B cell (primary cell): Measurements from ENCODE around the gene DIP2A. TPM values are rescaled to one million over a fixed set of nuclear protein-coding genes. Genes with fewer than 3 reads are reported as not detected.

ENCODE experiments used
- ATAC-seq: fragments of 200-7000 bp; cut with Tn5 transposase; one replicate; pipeline ENCODE4 v1.10.0; 2021; ENCODE audit warnings: low read depth, mild to moderate bottlenecking, moderate number of reproducible peaks, moderate library complexity
- CTCF ChIA-PET: fragments of 350-600 bp; sonication (Branson Sonifier 250); formaldehyde crosslinking; loops from one replicate; lab custom pipeline; 2021; ENCODE audit warnings: antibody characterized with exemption, inconsistent platforms; lab: Charles Lee
- POLR2A ChIA-PET: fragments of 350-600 bp; sonication (Branson Sonifier 250); formaldehyde crosslinking; loops from one replicate; lab custom pipeline; 2021; ENCODE audit warnings: antibody characterized with exemption; lab: Charles Lee
- DNase-seq: peaks from one replicate; pipeline ENCODE4 v3.0.0; 2013
- H2AFZ ChIP-seq: 2 replicates; pipeline ENCODE4 v1.6.1; 2012; ENCODE audit warnings: mild to moderate bottlenecking, low read depth, low read length; ENCODE audit not compliant: insufficient read depth, poor library complexity, severe bottlenecking
- H3K27ac ChIP-seq, 2 donors: 1 replicate in 1 of 2; 2 replicates in 1 of 2; pipeline ENCODE4 v1.5.1; 2012 to 2013; ENCODE audit warnings: low read length in 2 of 2, mild to moderate bottlenecking in 2 of 2, moderate library complexity in 1 of 2
- H3K27me3 ChIP-seq, 4 experiments: fragments of 200-600 bp in 1 of 4; sonication (generic) in 1 of 4; replicated peaks in 1 of 4; 1 replicate in 2 of 4; 2 replicates in 2 of 4; pipeline versions ENCODE4 v1.6.1 to v1.7.0; 2013 to 2016; ENCODE audit warnings: low read length in 3 of 4, mild to moderate bottlenecking in 2 of 4, mixed read lengths in 1 of 4, moderate library complexity in 1 of 4; ENCODE audit not compliant: insufficient read depth in 4 of 4, control insufficient read depth in 3 of 4; ENCODE audit errors: control extremely low read depth in 1 of 4
- H3K36me3 ChIP-seq, 2 experiments: replicated peaks in 1 of 2; 1 replicate in 1 of 2; 2 replicates in 1 of 2; pipeline versions ENCODE4 v1.6.1 to v1.7.1; 2013; ENCODE audit warnings: low read length in 1 of 2; ENCODE audit not compliant: insufficient read depth in 2 of 2, control insufficient read depth in 1 of 2; ENCODE audit errors: control extremely low read depth in 1 of 2, extremely low read depth in 1 of 2
- H3K4me1 ChIP-seq, 2 donors: fragments of 200-600 bp in 1 of 2; sonication (generic) in 1 of 2; 1 replicate in 1 of 2; 2 replicates in 1 of 2; pipeline versions ENCODE4 v1.5.1 to v1.6.1; 2013 to 2017; ENCODE audit warnings: low read length in 2 of 2; ENCODE audit not compliant: control insufficient read depth in 2 of 2, insufficient read depth in 2 of 2
- H3K4me2 ChIP-seq: replicated peaks from 2 replicates; pipeline ENCODE3; 2012; ENCODE audit warnings: mild to moderate bottlenecking, low read depth, low read length; ENCODE audit not compliant: poor library complexity, severe bottlenecking
- H3K4me3 ChIP-seq, 5 experiments: fragments of 200-600 bp in 1 of 5; sonication (generic) in 1 of 5; 1 replicate in 3 of 5; 2 replicates in 2 of 5; pipeline versions ENCODE4 v1.5.1 to v1.7.0; 2011 to 2016; ENCODE audit warnings: low read length in 4 of 5, mild to moderate bottlenecking in 4 of 5, low read depth in 2 of 5, control low read depth in 1 of 5, moderate library complexity in 1 of 5; ENCODE audit not compliant: insufficient read depth in 1 of 5; ENCODE audit errors: control extremely low read depth in 1 of 5, extremely low read depth in 1 of 5
- H3K79me2 ChIP-seq: fragments of 200-600 bp; sonication (generic); one replicate; pipeline ENCODE4 v1.6.0; 2016; ENCODE audit warnings: low read length; ENCODE audit not compliant: control insufficient read depth, insufficient read depth
- H3K9ac ChIP-seq: fragments of 200-600 bp; sonication (generic); 2 replicates; pipeline ENCODE4 v1.6.1; 2017; ENCODE audit warnings: mild to moderate bottlenecking, low read length, moderate library complexity
- H3K9me3 ChIP-seq, 3 donors: one replicate each; pipeline versions ENCODE4 v1.6.1 to v1.7.1; 2013; ENCODE audit warnings: low read length in 2 of 3; ENCODE audit not compliant: control insufficient read depth in 2 of 3, insufficient read depth in 1 of 3; ENCODE audit errors: control extremely low read depth in 1 of 3
- H4K20me1 ChIP-seq: 2 replicates; pipeline ENCODE4 v1.6.0; 2012; ENCODE audit warnings: mild to moderate bottlenecking, low read length; ENCODE audit not compliant: insufficient read depth, control insufficient read depth, poor library complexity, severe bottlenecking
- H3K27ac Mint-ChIP-seq: one replicate; pipeline ENCODE4 v1.8.0; 2021; ENCODE audit warnings: mixed read lengths
- H3K27me3 Mint-ChIP-seq: one replicate; pipeline ENCODE4 v1.8.0; 2021; ENCODE audit warnings: mixed read lengths
- H3K4me1 Mint-ChIP-seq: one replicate; pipeline ENCODE4 v1.8.0; 2021; ENCODE audit warnings: mixed read lengths
- H3K4me3 Mint-ChIP-seq: one replicate; pipeline ENCODE4 v1.8.0; 2021; ENCODE audit warnings: mixed read lengths
- H3K9me3 Mint-ChIP-seq: one replicate; pipeline ENCODE4 v1.8.0; 2022; ENCODE audit warnings: mixed read lengths; ENCODE audit not compliant: insufficient read depth
- EZH2 ChIP-seq: IDR thresholded peaks from 2 replicates; pipeline ENCODE4 v1.6.1; 2012; ENCODE audit warnings: borderline replicate concordance, low read depth, mild to moderate bottlenecking, moderate library complexity, low read length; ENCODE audit not compliant: insufficient read depth, poor library complexity, severe bottlenecking
- WGBS: methylation state at CpG from one replicate; pipeline ENCODE4 v1.1.5; 2013; ENCODE audit warnings: missing lambda C conversion rate; ENCODE audit not compliant: insufficient coverage; 5-methylcytosine and 5-hydroxymethylcytosine counted together
- intact Hi-C: fragments of 100-400 bp; cut with micrococcal nuclease; formaldehyde crosslinking; loops from one replicate; pipeline ENCODE4 v1.10.0; 2022
- polyA plus RNA-seq: library from polyadenylated mRNA; depleted of rRNA; stranded (reverse); fragments of >200 nt; gene quantifications from 2 replicates; pipeline ENCODE4 v1.2.3, GENCODE V29; 2012
- total RNA-seq, 2 donors: library from RNA; stranded (reverse); fragments of 120-200 nt in 1 of 2; gene quantifications; 1 replicate in 1 of 2; 2 replicates in 1 of 2; pipeline versions ENCODE4 v1.2.3 to v1.2.4, GENCODE V29; 2013 to 2022
- TF ChIP-seq, protein P1 (sequence below): fragments of 200-600 bp; IDR thresholded peaks from one replicate; pipeline ENCODE4 v1.8.0; 2022; ENCODE audit warnings: antibody characterized with exemption, mild to moderate bottlenecking

Gene DIP2A
- total and polyA plus RNA-seq, 2 donors (not counting 1 experiment from before 2014, with no cell fraction given): 40.4 to 59.0 TPM

GRCh38 chr21:46569081-46569480 is 110.4 kb downstream of the DIP2A start:
- H3K4me3 Mint-ChIP-seq: no peak overlapping the region
- intact Hi-C loops: no loop called here

GRCh38 chr21:46570119-46570518 is 111.4 kb downstream of the DIP2A start:
- no peaks in the 10 kb centered on the region for H3K27me3 Mint-ChIP-seq
- Histone ChIP-seq H3K4me3 (no peak overlapping the region), H4K20me1 (no peaks in the 10 kb centered on the region), H3K9ac (no peak overlapping the region), H3K4me1 (peaks cover 0 to 4% of the 10 kb centered on the region in 2 donors), H3K79me2 (no peaks in the 10 kb centered on the region), H2AFZ (no peak overlapping the region), H3K4me2 (no peak overlapping the region), H3K36me3 (peaks cover 5 to 27% of the 10 kb centered on the region in 2 experiments), H3K27ac (no peak overlapping the region), H3K27me3 (no peaks in the 10 kb centered on the region), H3K9me3 (peaks cover 2 to 7% (median 4%) of the 10 kb centered on the region in 3 donors)
- CTCF ChIA-PET: no interaction called here
- peaks cover 13% of the 10 kb centered on the region for H3K4me1 Mint-ChIP-seq
- POLR2A ChIA-PET: no interaction called here
- no peak for DNase-seq
- no peak for ATAC-seq
- no peak overlapping the region for H3K4me3 Mint-ChIP-seq
- H3K9me3 Mint-ChIP-seq: peaks cover 11% of the 10 kb centered on the region
- H3K27ac Mint-ChIP-seq: peak overlapping the region; percentile 32
- intact Hi-C loops: no loop called here
- WGBS: 80% methylated on average over 2 of the region's 2 CpGs
- TF ChIP-seq EZH2: no peak
- TF ChIP-seq, protein P1, sequence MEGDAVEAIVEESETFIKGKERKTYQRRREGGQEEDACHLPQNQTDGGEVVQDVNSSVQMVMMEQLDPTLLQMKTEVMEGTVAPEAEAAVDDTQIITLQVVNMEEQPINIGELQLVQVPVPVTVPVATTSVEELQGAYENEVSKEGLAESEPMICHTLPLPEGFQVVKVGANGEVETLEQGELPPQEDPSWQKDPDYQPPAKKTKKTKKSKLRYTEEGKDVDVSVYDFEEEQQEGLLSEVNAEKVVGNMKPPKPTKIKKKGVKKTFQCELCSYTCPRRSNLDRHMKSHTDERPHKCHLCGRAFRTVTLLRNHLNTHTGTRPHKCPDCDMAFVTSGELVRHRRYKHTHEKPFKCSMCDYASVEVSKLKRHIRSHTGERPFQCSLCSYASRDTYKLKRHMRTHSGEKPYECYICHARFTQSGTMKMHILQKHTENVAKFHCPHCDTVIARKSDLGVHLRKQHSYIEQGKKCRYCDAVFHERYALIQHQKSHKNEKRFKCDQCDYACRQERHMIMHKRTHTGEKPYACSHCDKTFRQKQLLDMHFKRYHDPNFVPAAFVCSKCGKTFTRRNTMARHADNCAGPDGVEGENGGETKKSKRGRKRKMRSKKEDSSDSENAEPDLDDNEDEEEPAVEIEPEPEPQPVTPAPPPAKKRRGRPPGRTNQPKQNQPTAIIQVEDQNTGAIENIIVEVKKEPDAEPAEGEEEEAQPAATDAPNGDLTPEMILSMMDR: no peak

More at GRCh38 chr21:46569081-46569480, 110.4 kb downstream of the DIP2A start:
- no peak overlapping the region for H3K27ac ChIP-seq
- DNase-seq: no peak
- no peak overlapping the region for H3K4me3 ChIP-seq
- H3K79me2 ChIP-seq: no peaks in the 10 kb centered on the region
- H3K4me1 ChIP-seq: peaks cover 0 to 4% of the 10 kb centered on the region in 2 donors
- H3K27me3 ChIP-seq: no peaks in the 10 kb centered on the region
- Mint-ChIP-seq H3K27me3 (no peaks in the 10 kb centered on the region), H3K9me3 (peaks cover 9% of the 10 kb centered on the region), H3K4me1 (peaks cover 13% of the 10 kb centered on the region), H3K27ac (no peak overlapping the region)
- TF ChIP-seq, protein P1: no peak
- TF ChIP-seq EZH2: no peak
- H3K36me3 ChIP-seq: peaks cover 5 to 37% of the 10 kb centered on the region in 2 experiments
- ChIA-PET POLR2A (no interaction called here), CTCF (no interaction called here)
- no peak overlapping the region for H2AFZ ChIP-seq
- H3K4me2 ChIP-seq: no peak overlapping the region
- WGBS: no CpG with 5 or more reads among the region's 1 CpG
- no peaks in the 10 kb centered on the region for H4K20me1 ChIP-seq
- no peak overlapping the region for H3K9ac ChIP-seq
- no peak for ATAC-seq
- H3K9me3 ChIP-seq: peaks cover 2 to 7% (median 4%) of the 10 kb centered on the region in 3 donors
